Activated T-cell treated with anti-CD3 and anti-CD28 coated beads for 1 hour (primary cell): Measurements from ENCODE around the gene SMYD3.

ENCODE experiments used
- DNase-seq: peaks from one replicate; pipeline ENCODE4 v3.0.0-alpha.2; 2020; ENCODE audit warnings: low read depth

Gene SMYD3

GRCh38 chr1:245871915-245872314 is 635.2 kb downstream of the SMYD3 start:
- DNase-seq = no peak

- no peak for DNase-seq
Observed at GRCh38 chr1:245871191-245871590, 635.9 kb downstream of the SMYD3 start.

GRCh38 chr1:245870698-245871097 is 636.4 kb downstream of the SMYD3 start:
- DNase-seq = no peak

GRCh38 chr1:245869847-245870246 is 637.2 kb downstream of the SMYD3 start:
- DNase-seq = no peak

- DNase-seq = no peak
Observed at GRCh38 chr1:245867738-245868137, 639.3 kb downstream of the SMYD3 start.

- no peak for DNase-seq
Observed at GRCh38 chr1:245864872-245865271, 642.2 kb downstream of the SMYD3 start.

GRCh38 chr1:245863566-245864184 is 643.4 kb downstream of the SMYD3 start:
- no peak for DNase-seq

GRCh38 chr1:245862812-245863540 is 644.1 kb downstream of the SMYD3 start:
- no peak for DNase-seq

- no peak for DNase-seq
Observed at GRCh38 chr1:245860657-245861544, 646.2 kb downstream of the SMYD3 start.

GRCh38 chr1:245859493-245860114 is 647.5 kb downstream of the SMYD3 start:
- DNase-seq = no peak

- DNase-seq = no peak
Observed at GRCh38 chr1:245858722-245859492, 648.2 kb downstream of the SMYD3 start.

GRCh38 chr1:245858022-245858721 is 648.9 kb downstream of the SMYD3 start:
- DNase-seq = no peak

GRCh38 chr1:245856944-245857531 is 650.0 kb downstream of the SMYD3 start:
- no peak for DNase-seq

GRCh38 chr1:245855846-245856730 is 651.0 kb downstream of the SMYD3 start:
- no peak for DNase-seq

GRCh38 chr1:245853291-245853690 is 653.8 kb downstream of the SMYD3 start:
- no peak for DNase-seq

- DNase-seq = no peak
Observed at GRCh38 chr1:245843101-245843500, 664.0 kb downstream of the SMYD3 start.

GRCh38 chr1:245842106-245842505 is 665.0 kb downstream of the SMYD3 start:
- DNase-seq = no peak

GRCh38 chr1:245840971-245841370 is 666.1 kb downstream of the SMYD3 start:
- DNase-seq = no peak

- no peak for DNase-seq
Observed at GRCh38 chr1:245837718-245838117, 669.4 kb downstream of the SMYD3 start.

GRCh38 chr1:245835386-245835785 is 671.7 kb downstream of the SMYD3 start:
- no peak for DNase-seq
